ENCODE data around the gene RSPH3.

The RSPH3 gene

GRCh38 chr6:158924499-158925455 lies 75.2 kb downstream of the RSPH3 start:
- no peak for DNase-seq

DNA sequence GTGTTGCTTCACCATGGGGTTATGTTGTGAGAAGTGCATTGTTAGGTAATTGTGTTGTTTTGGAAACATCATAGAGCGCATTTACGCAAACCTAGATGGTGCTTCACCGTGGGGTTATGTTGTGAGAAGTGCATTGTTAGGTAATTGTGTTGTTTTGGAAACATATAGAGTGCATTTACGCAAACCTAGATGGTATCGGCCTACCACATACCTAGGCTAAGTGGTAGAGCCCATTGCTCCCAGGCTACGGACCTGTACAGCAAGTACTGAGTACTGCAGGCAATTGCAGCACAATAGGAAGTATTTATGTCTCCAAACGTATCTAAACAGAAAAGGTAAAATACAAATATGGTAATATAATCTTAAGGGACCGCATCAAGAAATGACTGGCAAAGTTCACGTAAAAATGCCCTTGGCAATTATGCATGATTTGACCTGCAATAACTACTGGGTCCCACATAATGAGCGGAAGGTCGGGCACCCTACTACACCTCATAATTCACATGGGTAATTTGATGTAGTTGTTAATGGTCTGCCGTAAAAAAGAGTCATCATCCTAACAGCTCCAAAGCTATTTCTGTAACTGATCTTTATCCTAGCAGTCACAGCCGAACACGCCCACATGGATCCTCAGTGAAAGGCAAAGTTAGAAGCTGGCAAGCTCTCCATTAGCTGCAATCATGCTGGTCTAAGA lies 76.0 kb downstream of the RSPH3 start:
- DNase-seq, result no peak
